Breast epithelium (tissue), 3 donors: Measurements from ENCODE around the gene GHRHR.

Source experiments
- CTCF ChIP-seq, 3 donors: fragments of 450-650 bp; IDR thresholded peaks; one replicate each; pipeline ENCODE4 v1.5.1; 2016 to 2017; ENCODE audit warnings: antibody characterized with exemption in 3 of 3, mild to moderate bottlenecking in 3 of 3, moderate library complexity in 3 of 3
- POLR2A ChIP-seq: fragments of 450-650 bp; IDR thresholded peaks from one replicate; pipeline ENCODE4 v1.6.1; 2016; ENCODE audit warnings: antibody characterized with exemption, mild to moderate bottlenecking, moderate library complexity
- POLR2AphosphoS5 ChIP-seq, 3 donors: sonication (generic); formaldehyde crosslinking; IDR thresholded peaks; one replicate each; pipeline ENCODE4 v1.6.1; 2017; ENCODE audit warnings: antibody characterized with exemption in 3 of 3

GRCh38 chr7:31020161-31020560 is 56.4 kb downstream of the GHRHR start:
- TF ChIP-seq CTCF (IDR thresholded peaks at IDR 0.05): no peak
- TF ChIP-seq POLR2A: no peak
- TF ChIP-seq POLR2AphosphoS5 (IDR thresholded peaks at IDR 0.05): no peak
